SK-N-SH treated with all-trans-retinoic acid at 6 μM for 48 hours (cell line): Measurements from ENCODE around the gene BTN2A1.

ENCODE experiments used
- ATAC-seq: fragments of 200-7000 bp; cut with Tn5 transposase; 3 replicates; pipeline ENCODE4 v1.9.1; 2020; ENCODE audit warnings: mild to moderate bottlenecking, moderate library complexity
- ARNTL ChIP-seq: fragments of 450-650 bp; formaldehyde crosslinking; IDR thresholded peaks from 2 replicates; pipeline ENCODE4 v1.5.0; 2020; ENCODE audit warnings: low read depth, mild to moderate bottlenecking, moderate library complexity, borderline replicate concordance
- BACH2 ChIP-seq: fragments of 250-450 bp; sonication (Bioruptor Pico); IDR thresholded peaks from 2 replicates; pipeline ENCODE4 v1.9.0; 2021; ENCODE audit warnings: mild to moderate bottlenecking, borderline replicate concordance
- CREB5 ChIP-seq: fragments of 250-450 bp; sonication (Bioruptor Pico); IDR thresholded peaks from 2 replicates; pipeline ENCODE4 v1.5.1; 2020; ENCODE audit warnings: low read depth, mild to moderate bottlenecking, moderate library complexity
- CSDC2 ChIP-seq: fragments of 250-450 bp; sonication (Bioruptor Pico); IDR thresholded peaks from 2 replicates; pipeline ENCODE4 v1.5.0; 2020; ENCODE audit warnings: mild to moderate bottlenecking, moderate library complexity
- GLIS3 ChIP-seq: fragments of 250-450 bp; sonication (Bioruptor Pico); IDR thresholded peaks from 2 replicates; pipeline ENCODE4 v1.5.0; 2020; ENCODE audit warnings: mild to moderate bottlenecking, moderate library complexity
- ISL1 ChIP-seq: fragments of 250-450 bp; sonication (Bioruptor Pico); IDR thresholded peaks from 2 replicates; pipeline ENCODE4 v2.1.2; 2022; ENCODE audit warnings: mild to moderate bottlenecking, moderate library complexity
- POU6F1 ChIP-seq: fragments of 250-450 bp; sonication (Bioruptor Pico); IDR thresholded peaks from 2 replicates; pipeline ENCODE4 v1.8.0; 2021; ENCODE audit warnings: low read depth, mild to moderate bottlenecking, moderate library complexity, borderline replicate concordance
- PPARA ChIP-seq: fragments of 250-450 bp; sonication (Bioruptor Pico); IDR thresholded peaks from 2 replicates; pipeline ENCODE4 v1.5.0; 2020; ENCODE audit warnings: mild to moderate bottlenecking, borderline replicate concordance
- RARB ChIP-seq: fragments of 250-450 bp; sonication (Bioruptor Pico); IDR thresholded peaks from 2 replicates; pipeline ENCODE4 v1.8.0; 2021; ENCODE audit warnings: mild to moderate bottlenecking, moderate library complexity
- TCF4 ChIP-seq: fragments of 250-450 bp; sonication (Bioruptor Pico); IDR thresholded peaks from 2 replicates; pipeline ENCODE4 v1.8.0; 2021; ENCODE audit warnings: mild to moderate bottlenecking, moderate library complexity, borderline replicate concordance
- TOX ChIP-seq: fragments of 250-450 bp; sonication (Bioruptor Pico); IDR thresholded peaks from 2 replicates; pipeline ENCODE4 v1.8.0; 2021; ENCODE audit warnings: mild to moderate bottlenecking, moderate library complexity, borderline replicate concordance
- ZC3H10 ChIP-seq: fragments of 250-450 bp; sonication (Bioruptor Pico); IDR thresholded peaks from 2 replicates; pipeline ENCODE4 v1.5.1; 2021; ENCODE audit warnings: mild to moderate bottlenecking, moderate library complexity
- ZFP3 ChIP-seq: fragments of 250-450 bp; sonication (Bioruptor Pico); IDR thresholded peaks from 2 replicates; pipeline ENCODE4 v1.5.0; 2020; ENCODE audit warnings: mild to moderate bottlenecking, moderate library complexity
- ZNF565 ChIP-seq: fragments of 450-650 bp; formaldehyde crosslinking; conservative IDR thresholded peaks from 2 replicates; pipeline ENCODE4 v1.5.0; 2020; ENCODE audit warnings: low read depth, mild to moderate bottlenecking, moderate library complexity
- ZNF70 ChIP-seq: fragments of 450-650 bp; formaldehyde crosslinking; IDR thresholded peaks from 2 replicates; pipeline ENCODE4 v1.5.0; 2020; ENCODE audit warnings: mild to moderate bottlenecking, moderate library complexity
- ZNF8 ChIP-seq: fragments of 450-650 bp; formaldehyde crosslinking; IDR thresholded peaks from 2 replicates; pipeline ENCODE4 v1.5.0; 2020; ENCODE audit warnings: mild to moderate bottlenecking, moderate library complexity
- TF ChIP-seq, protein P1 (sequence below): fragments of 250-450 bp; sonication (Bioruptor Pico); IDR thresholded peaks from 2 replicates; pipeline ENCODE4 v1.5.1; 2021; ENCODE audit warnings: mild to moderate bottlenecking, moderate library complexity
- TF ChIP-seq, protein P2 (sequence below): fragments of 250-450 bp; sonication (Bioruptor Pico); IDR thresholded peaks from 2 replicates; pipeline ENCODE4 v1.8.0; 2020; ENCODE audit warnings: mild to moderate bottlenecking, moderate library complexity, borderline replicate concordance
- TF ChIP-seq, protein P3 (sequence below): fragments of 250-450 bp; sonication (Bioruptor Pico); IDR thresholded peaks from 2 replicates; pipeline ENCODE4 v1.5.0; 2020; ENCODE audit warnings: mild to moderate bottlenecking, moderate library complexity

Gene BTN2A1

GRCh38 chr6:26476896-26477295 is 19.1 kb downstream of the BTN2A1 start:
- ATAC-seq, result no peak

GRCh38 chr6:26477426-26477825 is 19.7 kb downstream of the BTN2A1 start:
- no peak for TF ChIP-seq ZFP3 (CRISPR knock-in tag)
- TF ChIP-seq ISL1 (CRISPR knock-in tag), result no peak
- no peak for TF ChIP-seq TCF4 (CRISPR knock-in tag)
- no peak for TF ChIP-seq CSDC2 (CRISPR knock-in tag)
- no peak for TF ChIP-seq ZNF565 (CRISPR knock-in tag)
- TF ChIP-seq, all 23 proteins: peak for 0
- ATAC-seq, result no peak

More at GRCh38 chr6:26476896-26477295, 19.1 kb downstream of the BTN2A1 start:
- no peak for TF ChIP-seq GLIS3 (CRISPR knock-in tag)
- no peak for TF ChIP-seq ZFP3 (CRISPR knock-in tag)
- no peak for TF ChIP-seq CSDC2 (CRISPR knock-in tag)
- TF ChIP-seq TCF4 (CRISPR knock-in tag), result no peak
- no peak for TF ChIP-seq PPARA (CRISPR knock-in tag)
- no peak for TF ChIP-seq ARNTL (CRISPR knock-in tag)
- no peak for TF ChIP-seq ZNF70
- no peak for TF ChIP-seq POU6F1 (CRISPR knock-in tag)
- no peak for TF ChIP-seq BACH2 (CRISPR knock-in tag)
- TF ChIP-seq ZNF565 (CRISPR knock-in tag), result no peak
- TF ChIP-seq CREB5 (CRISPR knock-in tag), result no peak
- TF ChIP-seq, protein P1, sequence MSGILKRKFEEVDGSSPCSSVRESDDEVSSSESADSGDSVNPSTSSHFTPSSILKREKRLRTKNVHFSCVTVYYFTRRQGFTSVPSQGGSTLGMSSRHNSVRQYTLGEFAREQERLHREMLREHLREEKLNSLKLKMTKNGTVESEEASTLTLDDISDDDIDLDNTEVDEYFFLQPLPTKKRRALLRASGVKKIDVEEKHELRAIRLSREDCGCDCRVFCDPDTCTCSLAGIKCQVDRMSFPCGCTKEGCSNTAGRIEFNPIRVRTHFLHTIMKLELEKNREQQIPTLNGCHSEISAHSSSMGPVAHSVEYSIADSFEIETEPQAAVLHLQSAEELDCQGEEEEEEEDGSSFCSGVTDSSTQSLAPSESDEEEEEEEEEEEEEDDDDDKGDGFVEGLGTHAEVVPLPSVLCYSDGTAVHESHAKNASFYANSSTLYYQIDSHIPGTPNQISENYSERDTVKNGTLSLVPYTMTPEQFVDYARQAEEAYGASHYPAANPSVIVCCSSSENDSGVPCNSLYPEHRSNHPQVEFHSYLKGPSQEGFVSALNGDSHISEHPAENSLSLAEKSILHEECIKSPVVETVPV, result no peak
- no peak for TF ChIP-seq ZNF8 (CRISPR knock-in tag)
- TF ChIP-seq, protein P2, sequence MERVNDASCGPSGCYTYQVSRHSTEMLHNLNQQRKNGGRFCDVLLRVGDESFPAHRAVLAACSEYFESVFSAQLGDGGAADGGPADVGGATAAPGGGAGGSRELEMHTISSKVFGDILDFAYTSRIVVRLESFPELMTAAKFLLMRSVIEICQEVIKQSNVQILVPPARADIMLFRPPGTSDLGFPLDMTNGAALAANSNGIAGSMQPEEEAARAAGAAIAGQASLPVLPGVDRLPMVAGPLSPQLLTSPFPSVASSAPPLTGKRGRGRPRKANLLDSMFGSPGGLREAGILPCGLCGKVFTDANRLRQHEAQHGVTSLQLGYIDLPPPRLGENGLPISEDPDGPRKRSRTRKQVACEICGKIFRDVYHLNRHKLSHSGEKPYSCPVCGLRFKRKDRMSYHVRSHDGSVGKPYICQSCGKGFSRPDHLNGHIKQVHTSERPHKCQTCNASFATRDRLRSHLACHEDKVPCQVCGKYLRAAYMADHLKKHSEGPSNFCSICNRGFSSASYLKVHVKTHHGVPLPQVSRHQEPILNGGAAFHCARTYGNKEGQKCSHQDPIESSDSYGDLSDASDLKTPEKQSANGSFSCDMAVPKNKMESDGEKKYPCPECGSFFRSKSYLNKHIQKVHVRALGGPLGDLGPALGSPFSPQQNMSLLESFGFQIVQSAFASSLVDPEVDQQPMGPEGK (CRISPR knock-in tag), result no peak
- TF ChIP-seq RARB, result no peak
- TF ChIP-seq ZC3H10 (CRISPR knock-in tag), result no peak
- no peak for TF ChIP-seq TOX (CRISPR knock-in tag)
- TF ChIP-seq, protein P3, sequence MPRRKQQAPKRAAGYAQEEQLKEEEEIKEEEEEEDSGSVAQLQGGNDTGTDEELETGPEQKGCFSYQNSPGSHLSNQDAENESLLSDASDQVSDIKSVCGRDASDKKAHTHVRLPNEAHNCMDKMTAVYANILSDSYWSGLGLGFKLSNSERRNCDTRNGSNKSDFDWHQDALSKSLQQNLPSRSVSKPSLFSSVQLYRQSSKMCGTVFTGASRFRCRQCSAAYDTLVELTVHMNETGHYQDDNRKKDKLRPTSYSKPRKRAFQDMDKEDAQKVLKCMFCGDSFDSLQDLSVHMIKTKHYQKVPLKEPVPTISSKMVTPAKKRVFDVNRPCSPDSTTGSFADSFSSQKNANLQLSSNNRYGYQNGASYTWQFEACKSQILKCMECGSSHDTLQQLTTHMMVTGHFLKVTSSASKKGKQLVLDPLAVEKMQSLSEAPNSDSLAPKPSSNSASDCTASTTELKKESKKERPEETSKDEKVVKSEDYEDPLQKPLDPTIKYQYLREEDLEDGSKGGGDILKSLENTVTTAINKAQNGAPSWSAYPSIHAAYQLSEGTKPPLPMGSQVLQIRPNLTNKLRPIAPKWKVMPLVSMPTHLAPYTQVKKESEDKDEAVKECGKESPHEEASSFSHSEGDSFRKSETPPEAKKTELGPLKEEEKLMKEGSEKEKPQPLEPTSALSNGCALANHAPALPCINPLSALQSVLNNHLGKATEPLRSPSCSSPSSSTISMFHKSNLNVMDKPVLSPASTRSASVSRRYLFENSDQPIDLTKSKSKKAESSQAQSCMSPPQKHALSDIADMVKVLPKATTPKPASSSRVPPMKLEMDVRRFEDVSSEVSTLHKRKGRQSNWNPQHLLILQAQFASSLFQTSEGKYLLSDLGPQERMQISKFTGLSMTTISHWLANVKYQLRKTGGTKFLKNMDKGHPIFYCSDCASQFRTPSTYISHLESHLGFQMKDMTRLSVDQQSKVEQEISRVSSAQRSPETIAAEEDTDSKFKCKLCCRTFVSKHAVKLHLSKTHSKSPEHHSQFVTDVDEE (CRISPR knock-in tag), result no peak

DNA sequence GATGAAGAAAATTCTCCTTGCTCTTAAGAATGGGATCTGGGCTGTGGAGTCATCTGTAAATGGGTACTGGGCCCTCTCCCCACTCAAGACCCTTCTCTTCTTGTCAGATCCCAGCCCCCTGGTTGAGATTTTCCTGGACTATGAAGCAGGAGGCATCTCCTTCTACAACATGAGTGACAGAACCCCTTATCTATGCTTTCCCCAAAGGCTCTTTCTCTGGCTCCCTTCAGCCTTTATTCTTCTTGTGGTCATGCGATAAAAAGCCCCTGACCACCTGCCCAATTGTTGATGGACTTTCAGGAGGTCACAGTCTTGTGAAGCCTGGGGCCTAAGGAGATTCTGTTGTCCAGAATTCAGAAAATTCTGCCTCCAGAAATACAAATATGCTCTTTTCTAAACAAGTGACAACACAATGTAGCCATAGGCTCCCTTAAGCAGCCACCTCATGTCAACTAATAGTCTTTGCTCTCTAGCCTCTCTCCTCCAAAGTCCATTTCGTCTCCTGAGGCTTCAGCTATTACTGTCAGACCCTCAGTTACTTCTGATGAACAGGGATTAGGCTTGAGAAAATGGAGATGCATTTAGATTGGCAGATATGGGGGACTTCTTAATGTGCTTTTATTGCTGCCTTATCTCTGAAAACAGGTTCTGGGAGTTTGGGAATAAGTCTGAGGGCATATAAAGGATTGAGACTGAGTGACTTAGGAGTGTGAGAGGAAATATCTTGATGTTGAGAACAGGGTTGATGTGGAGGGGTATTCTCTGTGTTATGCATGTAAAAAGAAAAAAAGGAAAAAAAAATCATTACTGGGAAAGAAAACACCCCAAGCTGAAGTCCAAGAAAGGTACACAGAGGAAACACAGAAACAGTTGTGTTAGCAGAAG is 20.6 kb downstream of the BTN2A1 start:
- ATAC-seq, result no peak
- TF ChIP-seq GLIS3 (CRISPR knock-in tag), result no peak
- no peak for TF ChIP-seq BACH2 (CRISPR knock-in tag)
